Occipital lobe (tissue), 2 donors: Measurements from ENCODE around the gene FAM156B. TPM values are rescaled to one million over a fixed set of nuclear protein-coding genes. Genes with fewer than 3 reads are reported as not detected.
"Not testable (repeated sequence)": the region's sequence is repeated elsewhere in the genome, so short reads cannot be mapped to it uniquely, and the experiment has no call there.

ENCODE experiments used
- DNase-seq: peaks from one replicate; lab custom pipeline; 2025; lab: John Stamatoyannopoulos, UW
- total RNA-seq: library from RNA; depleted of rRNA; stranded (reverse); fragments of >200 nt; gene quantifications from one replicate; pipeline ENCODE4 v1.2.3, GENCODE V29; 2014

The FAM156B gene
- 10.6 TPM for total RNA-seq

- DNase-seq: not testable (repeated sequence)
Observed at GRCh38 chrX:52896855-52897709, at the start of gene FAM156B. Gene FAM156B, plus strand, starts transcription at chrX:52897330. Its CDS starts 9,896 bp downstream, at chrX:52907226.

GRCh38 chrX:52852110-52852860 lies 44.8 kb upstream of the FAM156B start:
- DNase-seq: no peak

- DNase-seq: not testable (repeated sequence)
Observed at GRCh38 chrX:52856991-52857525, 40.1 kb upstream of the FAM156B start.

- DNase-seq: no peak
Observed at GRCh38 chrX:52865343-52865998, 31.7 kb upstream of the FAM156B start.

- no peak for DNase-seq
Observed at GRCh38 chrX:52867610-52868348, 29.4 kb upstream of the FAM156B start, which contains the start of gene XAGE3. Gene XAGE3, minus strand, starts transcription at chrX:52868083. Its CDS starts 950 bp downstream, at chrX:52867133.

GRCh38 chrX:52870046-52870445 lies 27.1 kb upstream of the FAM156B start:
- DNase-seq: no peak

- not testable (repeated sequence) for DNase-seq
Observed at GRCh38 chrX:52873825-52874224, 23.3 kb upstream of the FAM156B start.

GRCh38 chrX:52874661-52875060 lies 22.5 kb upstream of the FAM156B start:
- DNase-seq: no peak

GRCh38 chrX:52875436-52875835 lies 21.7 kb upstream of the FAM156B start:
- not testable (repeated sequence) for DNase-seq

- DNase-seq: not testable (repeated sequence)
Observed at GRCh38 chrX:52876386-52876785, 20.7 kb upstream of the FAM156B start.

GRCh38 chrX:52887459-52887858 lies 9.7 kb upstream of the FAM156B start:
- DNase-seq: not testable (repeated sequence)

GRCh38 chrX:52888090-52888489 lies 9.0 kb upstream of the FAM156B start:
- DNase-seq: not testable (repeated sequence)

GRCh38 chrX:52896438-52896837 lies 692 bp upstream of the FAM156B start:
- DNase-seq: not testable (repeated sequence)

GRCh38 chrX:52905531-52905930 lies 8.4 kb downstream of the FAM156B start:
- not testable (repeated sequence) for DNase-seq

- not testable (repeated sequence) for DNase-seq
Observed at GRCh38 chrX:52906072-52906471, 8.9 kb downstream of the FAM156B start.

- DNase-seq: not testable (repeated sequence)
Observed at GRCh38 chrX:52907137-52907536, 10.0 kb downstream of the FAM156B start.

- DNase-seq: not testable (repeated sequence)
Observed at GRCh38 chrX:52907900-52908299, 10.8 kb downstream of the FAM156B start.

GRCh38 chrX:52909313-52909969 lies 12.3 kb downstream of the FAM156B start:
- DNase-seq: not testable (repeated sequence)

- DNase-seq: not testable (repeated sequence)
Observed at GRCh38 chrX:52913681-52914080, 16.6 kb downstream of the FAM156B start.

- not testable (repeated sequence) for DNase-seq
Observed at GRCh38 chrX:52914704-52915103, 17.6 kb downstream of the FAM156B start.
